Stimulated activated CD8-positive, alpha-beta memory T cell treated with anti-CD3 and anti-CD28 coated beads, Interleukin-12 subunit alpha, Interleukin-12 subunit beta, amount 100 ng/mL, for 24 hours (primary cell): ENCODE data around the gene KSR2.
"Not testable (repeated sequence)": the region's sequence is repeated elsewhere in the genome, so short reads cannot be mapped to it uniquely, and the experiment has no call there.

Experiments
- DNase-seq: peaks from one replicate; pipeline ENCODE4 v3.0.0-alpha.2; 2020; ENCODE audit errors: extremely low read depth

Gene KSR2

GRCh38 chr12:117967512-117967911 lies 1.3 kb downstream of the KSR2 start:
- DNase-seq, result no peak

GRCh38 chr12:117967043-117967442 lies 1.7 kb downstream of the KSR2 start:
- no peak for DNase-seq

GRCh38 chr12:117966511-117966910 lies 2.3 kb downstream of the KSR2 start:
- DNase-seq, result no peak

- no peak for DNase-seq
These were observed 5.0 kb downstream of the KSR2 start for GRCh38 chr12:117963836-117964235.

- DNase-seq, result no peak
These were observed 31.9 kb downstream of the KSR2 start for GRCh38 chr12:117936722-117937484.

GRCh38 chr12:117933545-117933944 lies 35.2 kb downstream of the KSR2 start:
- no peak for DNase-seq

GRCh38 chr12:117926391-117926899 lies 42.3 kb downstream of the KSR2 start:
- DNase-seq, result no peak

GRCh38 chr12:117921929-117922777 lies 46.6 kb downstream of the KSR2 start:
- DNase-seq, result no peak

- no peak for DNase-seq
These were observed 49.3 kb downstream of the KSR2 start for GRCh38 chr12:117919479-117919878.

- no peak for DNase-seq
These were observed 54.1 kb downstream of the KSR2 start for GRCh38 chr12:117914686-117915085.

GRCh38 chr12:117912756-117913155 lies 56.0 kb downstream of the KSR2 start:
- DNase-seq, result no peak

GRCh38 chr12:117908411-117908810 lies 60.4 kb downstream of the KSR2 start:
- DNase-seq, result no peak

GRCh38 chr12:117907108-117907689 lies 61.6 kb downstream of the KSR2 start:
- no peak for DNase-seq

- DNase-seq, result no peak
These were observed 64.7 kb downstream of the KSR2 start for GRCh38 chr12:117904051-117904450.

GRCh38 chr12:117903110-117903840 lies 65.5 kb downstream of the KSR2 start:
- DNase-seq, result no peak

GRCh38 chr12:117901631-117902030 lies 67.2 kb downstream of the KSR2 start:
- no peak for DNase-seq

- no peak for DNase-seq
These were observed 68.2 kb downstream of the KSR2 start for GRCh38 chr12:117900561-117900960.

- DNase-seq, result no peak
These were observed 71.2 kb downstream of the KSR2 start for GRCh38 chr12:117897372-117898161.

GRCh38 chr12:117896009-117896408 lies 72.8 kb downstream of the KSR2 start:
- no peak for DNase-seq

- no peak for DNase-seq
These were observed 76.3 kb downstream of the KSR2 start for GRCh38 chr12:117892441-117892840.

GRCh38 chr12:117891265-117891664 lies 77.5 kb downstream of the KSR2 start:
- DNase-seq, result not testable (repeated sequence)
